ENCODE data around the gene EBLN1.

Gene EBLN1

DNA sequence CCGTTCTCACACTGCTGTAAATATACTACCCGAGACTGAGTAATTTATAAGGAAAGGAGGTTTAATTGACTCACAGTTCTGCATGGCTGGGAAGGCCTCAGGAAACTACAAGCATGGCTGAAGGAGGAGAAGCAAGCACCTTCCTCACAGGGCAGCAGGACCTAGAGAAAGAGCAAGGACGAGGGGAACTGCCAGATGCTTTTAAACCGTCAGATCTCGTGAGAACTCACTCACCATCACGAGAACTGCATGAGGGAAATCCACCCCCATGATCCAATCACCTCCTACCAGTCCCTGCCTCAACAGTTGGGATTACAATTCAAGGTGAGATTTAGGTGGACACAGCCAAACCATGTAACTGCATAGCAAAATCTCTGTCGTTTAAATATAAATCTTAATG lies at the start of gene EBLN1:
Gene EBLN1 (minus strand): TSS at position 174 of the 400 bp plus-strand sequence. CDS start 8,032 bp downstream, outside the sequence.
- Histone ChIP-seq H3K4me3 (ENCODE audit: low read depth in 1 of 2, low read length in 2 of 2) (no peak within 1 kb of the TSS), H3K27ac (ENCODE audit: low read length) (no peak within 1 kb of the TSS), H3K4me1 (ENCODE audit: control insufficient read depth in 1 of 2, insufficient read depth in 2 of 2, low read length in 2 of 2) (no peaks in the 10 kb centered on the region), H3K27me3 (ENCODE audit: low read depth, low read length) (no peaks in the 10 kb centered on the region), H3K36me3 (ENCODE audit: control insufficient read depth in 1 of 2, insufficient read depth in 2 of 2, low read length in 2 of 2) (no peaks in the 10 kb centered on the region), H3K9me3 (ENCODE audit: control insufficient read depth in 1 of 2, low read length in 2 of 2) (no peaks in the 10 kb centered on the region)

DNA sequence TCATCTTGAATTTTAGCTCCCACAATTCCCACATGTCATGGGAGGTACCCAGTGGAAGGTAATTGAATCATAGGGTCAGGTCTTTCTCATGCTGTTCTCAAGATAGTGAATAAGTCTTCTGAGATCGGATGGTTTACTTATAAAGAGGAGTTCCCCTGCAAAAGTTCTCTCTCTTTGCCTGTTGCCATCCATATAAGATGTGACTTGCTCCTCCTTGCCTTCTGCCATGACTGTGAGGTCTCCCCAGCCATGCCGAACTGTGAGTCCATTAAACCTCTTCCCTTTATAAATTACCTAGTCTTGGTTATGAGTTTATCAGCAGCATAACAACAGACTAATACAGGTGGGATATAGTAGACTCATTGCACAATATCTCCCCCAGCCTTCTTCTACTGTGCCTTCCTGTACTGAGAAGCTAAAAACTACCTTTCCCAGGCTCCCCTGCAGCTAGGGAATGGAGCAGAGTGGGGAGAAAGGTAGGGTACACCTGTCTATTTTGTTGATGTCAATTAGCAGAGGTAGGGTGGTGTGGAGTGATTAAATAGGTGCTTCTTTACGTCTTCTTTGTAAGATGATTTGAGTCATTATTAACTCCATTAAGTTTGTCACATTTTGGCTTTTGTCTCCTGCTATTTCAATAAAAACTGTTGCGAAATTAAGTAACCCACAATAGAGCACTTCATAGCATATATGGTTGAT lies 48.2 kb upstream of the EBLN1 start:
- no peak overlapping the region for H3K4me3 ChIP-seq (ENCODE audit: low read depth in 1 of 2, low read length in 2 of 2)
- no peak overlapping the region for H3K27ac ChIP-seq (ENCODE audit: low read length)
- no peaks in the 10 kb centered on the region for H3K36me3 ChIP-seq (ENCODE audit: control insufficient read depth in 1 of 2, insufficient read depth in 2 of 2, low read length in 2 of 2)
- H3K9me3 ChIP-seq (ENCODE audit: control insufficient read depth in 1 of 2, low read length in 2 of 2): no peaks in the 10 kb centered on the region
- H3K4me1 ChIP-seq (ENCODE audit: control insufficient read depth in 1 of 2, insufficient read depth in 2 of 2, low read length in 2 of 2): no peaks in the 10 kb centered on the region
- no peaks in the 10 kb centered on the region for H3K27me3 ChIP-seq (ENCODE audit: low read depth, low read length)

DNA sequence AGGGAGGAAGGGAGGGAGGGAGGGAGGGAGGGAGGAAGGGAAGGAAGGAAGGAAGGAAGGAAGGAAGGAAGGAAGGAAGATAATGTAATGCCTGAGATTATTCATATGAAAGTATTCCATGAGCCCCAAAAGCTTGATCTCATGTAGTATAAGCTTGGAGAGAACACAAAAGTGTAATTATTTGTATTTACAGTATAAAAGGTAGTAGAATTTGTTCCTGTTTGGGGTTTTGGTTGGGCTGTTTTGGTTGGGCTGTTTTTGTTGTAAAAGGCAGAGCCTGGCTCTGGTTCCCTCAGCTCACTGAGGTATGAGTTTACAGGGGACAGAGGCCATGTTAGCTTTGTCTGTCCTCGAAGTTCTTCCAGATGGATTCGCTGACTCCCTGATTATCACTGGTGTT lies 45.3 kb upstream of the EBLN1 start:
- H3K36me3 ChIP-seq (ENCODE audit: control insufficient read depth in 1 of 2, insufficient read depth in 2 of 2, low read length in 2 of 2): no peaks in the 10 kb centered on the region
- no peak overlapping the region for H3K27ac ChIP-seq (ENCODE audit: low read length)
- H3K27me3 ChIP-seq (ENCODE audit: low read depth, low read length): no peaks in the 10 kb centered on the region
- H3K4me3 ChIP-seq (ENCODE audit: low read depth in 1 of 2, low read length in 2 of 2): no peak overlapping the region
- no peaks in the 10 kb centered on the region for H3K9me3 ChIP-seq (ENCODE audit: control insufficient read depth in 1 of 2, low read length in 2 of 2)
- H3K4me1 ChIP-seq (ENCODE audit: control insufficient read depth in 1 of 2, insufficient read depth in 2 of 2, low read length in 2 of 2): no peaks in the 10 kb centered on the region

DNA sequence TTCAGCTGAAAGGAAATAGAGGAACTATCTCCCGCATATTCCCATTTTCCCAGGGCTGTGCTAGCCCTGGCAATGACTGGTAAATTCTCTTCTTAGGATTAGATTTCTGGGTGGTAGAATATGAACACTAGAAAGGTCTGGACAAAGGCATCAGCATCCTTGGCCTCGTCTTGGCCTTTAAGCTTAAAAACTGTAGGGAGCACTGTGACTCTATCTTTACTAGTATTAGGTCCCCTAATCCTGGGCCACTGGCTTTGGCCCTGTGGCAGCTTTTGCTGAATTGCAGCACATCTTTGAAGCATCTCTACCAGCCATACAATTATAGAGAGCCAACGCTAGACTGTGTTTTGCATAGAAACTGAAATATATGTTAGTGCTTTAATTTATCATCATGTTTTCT lies 41.5 kb upstream of the EBLN1 start:
- Histone ChIP-seq H3K27me3 (ENCODE audit: low read depth, low read length) (no peaks in the 10 kb centered on the region), H3K4me1 (ENCODE audit: control insufficient read depth in 1 of 2, insufficient read depth in 2 of 2, low read length in 2 of 2) (no peaks in the 10 kb centered on the region), H3K27ac (ENCODE audit: low read length) (no peak overlapping the region), H3K36me3 (ENCODE audit: control insufficient read depth in 1 of 2, insufficient read depth in 2 of 2, low read length in 2 of 2) (no peaks in the 10 kb centered on the region), H3K4me3 (ENCODE audit: low read depth in 1 of 2, low read length in 2 of 2) (no peak overlapping the region), H3K9me3 (ENCODE audit: control insufficient read depth in 1 of 2, low read length in 2 of 2) (no peaks in the 10 kb centered on the region)

DNA sequence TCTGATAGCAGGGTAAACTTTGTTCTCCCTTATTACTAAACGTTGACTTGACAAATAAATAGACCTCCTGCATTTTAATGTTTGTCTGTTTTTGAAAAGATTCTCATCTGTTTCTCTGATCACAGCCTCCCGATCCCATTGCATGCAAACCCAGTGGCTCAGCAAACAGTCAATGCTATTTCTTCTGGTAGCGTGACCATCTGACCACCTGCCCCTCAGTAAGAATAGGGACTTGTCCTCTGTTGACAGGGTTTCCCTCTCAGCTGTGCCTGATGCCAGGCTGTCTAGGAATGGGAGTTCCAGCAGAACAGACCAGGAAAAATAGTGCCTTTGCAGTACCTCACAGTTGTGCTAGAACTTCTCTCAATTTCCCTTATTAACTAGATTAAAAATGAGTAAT lies 40.7 kb upstream of the EBLN1 start:
- Histone ChIP-seq H3K27me3 (ENCODE audit: low read depth, low read length) (no peaks in the 10 kb centered on the region), H3K4me1 (ENCODE audit: control insufficient read depth in 1 of 2, insufficient read depth in 2 of 2, low read length in 2 of 2) (peaks cover 0 to 1% of the 10 kb centered on the region in 2 donors), H3K36me3 (ENCODE audit: control insufficient read depth in 1 of 2, insufficient read depth in 2 of 2, low read length in 2 of 2) (no peaks in the 10 kb centered on the region), H3K27ac (ENCODE audit: low read length) (no peak overlapping the region), H3K9me3 (ENCODE audit: control insufficient read depth in 1 of 2, low read length in 2 of 2) (no peaks in the 10 kb centered on the region), H3K4me3 (ENCODE audit: low read depth in 1 of 2, low read length in 2 of 2) (no peak overlapping the region)

DNA sequence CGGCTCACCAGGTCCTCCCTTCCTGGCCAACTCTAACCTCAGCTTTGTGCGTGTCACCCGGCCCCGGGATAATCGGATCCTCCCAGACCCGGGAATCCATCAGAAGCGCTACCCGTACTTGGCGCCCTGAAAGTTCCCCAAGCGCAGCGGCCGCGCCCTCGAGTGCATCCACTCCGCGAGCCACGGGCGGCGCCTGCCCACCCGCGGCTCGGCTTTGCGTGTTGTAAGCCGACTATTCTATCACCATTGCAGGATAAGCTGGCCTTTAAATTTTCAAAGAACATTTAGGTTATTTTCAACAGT lies 35.7 kb upstream of the EBLN1 start:
- H3K36me3 ChIP-seq (ENCODE audit: control insufficient read depth in 1 of 2, insufficient read depth in 2 of 2, low read length in 2 of 2): no peaks in the 10 kb centered on the region
- peak overlapping the region; percentile 99 for H3K27ac ChIP-seq (ENCODE audit: low read length)
- peaks cover 0 to 8% of the 10 kb centered on the region in 2 donors for H3K4me1 ChIP-seq (ENCODE audit: control insufficient read depth in 1 of 2, insufficient read depth in 2 of 2, low read length in 2 of 2)
- H3K27me3 ChIP-seq (ENCODE audit: low read depth, low read length): no peaks in the 10 kb centered on the region
- no peaks in the 10 kb centered on the region for H3K9me3 ChIP-seq (ENCODE audit: control insufficient read depth in 1 of 2, low read length in 2 of 2)
- H3K4me3 ChIP-seq (ENCODE audit: low read depth in 1 of 2, low read length in 2 of 2): peak overlapping the region; percentile 88 to 95

DNA sequence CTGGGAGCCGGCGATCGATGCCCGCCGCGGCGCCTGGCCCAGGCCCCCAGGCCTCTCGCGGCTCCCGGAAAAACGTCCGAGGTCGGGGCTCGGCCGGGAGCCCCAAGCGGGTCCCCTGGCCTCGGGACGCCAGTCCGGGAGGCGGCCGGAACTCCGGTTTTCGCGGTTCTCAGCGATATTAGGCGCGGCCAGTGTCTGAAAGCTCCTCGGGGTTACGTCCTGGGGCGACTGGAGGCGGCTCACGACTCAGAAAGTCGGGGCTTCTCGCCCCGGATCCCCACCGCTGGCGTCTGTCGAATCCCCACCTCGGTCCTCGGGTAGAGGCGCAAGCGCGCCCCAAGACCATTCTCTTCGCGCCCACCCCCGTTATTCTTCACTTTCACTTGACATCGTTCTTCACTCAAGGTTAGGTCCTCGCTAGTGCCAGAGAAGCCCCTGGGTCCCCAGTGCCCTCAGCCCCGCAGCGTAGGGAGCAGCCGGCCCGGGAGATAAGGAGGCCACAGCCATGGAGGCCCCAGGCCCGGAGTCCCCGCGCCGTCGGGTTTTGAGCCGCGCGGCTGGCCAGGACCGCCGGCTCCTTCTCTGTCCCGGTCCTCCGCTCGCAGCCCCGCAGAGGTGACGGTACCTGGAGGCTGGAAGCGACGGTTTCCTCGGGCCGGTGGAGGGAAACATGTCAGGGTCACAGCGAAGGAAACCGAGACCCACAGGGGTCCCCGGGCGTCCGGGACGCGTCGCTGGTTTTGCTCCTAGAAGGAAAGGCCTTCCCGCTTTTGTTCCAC lies 35.2 kb upstream of the EBLN1 start:
- H3K27me3 ChIP-seq (ENCODE audit: low read depth, low read length): no peaks in the 10 kb centered on the region
- peak overlapping the region; percentile 99 for H3K27ac ChIP-seq (ENCODE audit: low read length)
- no peaks in the 10 kb centered on the region for H3K36me3 ChIP-seq (ENCODE audit: control insufficient read depth in 1 of 2, insufficient read depth in 2 of 2, low read length in 2 of 2)
- peaks cover 0 to 8% of the 10 kb centered on the region in 2 donors for H3K4me1 ChIP-seq (ENCODE audit: control insufficient read depth in 1 of 2, insufficient read depth in 2 of 2, low read length in 2 of 2)
- peak overlapping the region; percentile 88 to 95 for H3K4me3 ChIP-seq (ENCODE audit: low read depth in 1 of 2, low read length in 2 of 2)
- H3K9me3 ChIP-seq (ENCODE audit: control insufficient read depth in 1 of 2, low read length in 2 of 2): no peaks in the 10 kb centered on the region

DNA sequence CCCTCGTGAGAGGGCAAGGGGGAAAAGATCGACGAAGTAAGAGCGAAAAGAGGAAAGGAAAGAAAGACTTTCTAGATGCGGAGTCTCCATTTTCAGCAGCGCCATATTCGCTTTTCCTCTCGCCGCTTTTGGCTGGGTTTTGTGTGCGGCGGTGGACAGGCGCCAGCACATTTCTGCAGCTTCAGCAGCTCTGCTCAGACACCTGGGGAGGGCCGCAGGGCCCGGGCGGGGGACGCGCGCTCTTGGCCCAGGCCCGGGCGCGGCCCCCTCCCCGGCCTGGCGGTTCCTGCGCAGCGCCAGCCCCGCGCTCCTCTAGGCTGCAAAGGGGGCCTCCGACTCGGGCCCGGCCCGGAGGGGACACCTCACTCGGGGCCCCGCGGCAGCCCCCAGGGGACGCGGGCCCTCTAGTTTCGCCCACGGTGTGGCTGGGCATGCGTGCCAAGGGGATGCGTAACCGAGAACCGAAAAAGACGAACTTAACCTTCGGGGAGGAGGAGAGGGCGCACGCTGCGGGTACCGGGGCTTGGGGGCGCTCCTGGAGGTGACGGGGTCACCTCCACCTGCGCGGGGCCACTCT lies 34.5 kb upstream of the EBLN1 start:
- peaks cover 0 to 8% of the 10 kb centered on the region in 2 donors for H3K4me1 ChIP-seq (ENCODE audit: control insufficient read depth in 1 of 2, insufficient read depth in 2 of 2, low read length in 2 of 2)
- peak overlapping the region; percentile 88 to 95 for H3K4me3 ChIP-seq (ENCODE audit: low read depth in 1 of 2, low read length in 2 of 2)
- H3K27ac ChIP-seq (ENCODE audit: low read length): peak overlapping the region; percentile 99
- H3K27me3 ChIP-seq (ENCODE audit: low read depth, low read length): no peaks in the 10 kb centered on the region
- H3K9me3 ChIP-seq (ENCODE audit: control insufficient read depth in 1 of 2, low read length in 2 of 2): no peaks in the 10 kb centered on the region
- no peaks in the 10 kb centered on the region for H3K36me3 ChIP-seq (ENCODE audit: control insufficient read depth in 1 of 2, insufficient read depth in 2 of 2, low read length in 2 of 2)

DNA sequence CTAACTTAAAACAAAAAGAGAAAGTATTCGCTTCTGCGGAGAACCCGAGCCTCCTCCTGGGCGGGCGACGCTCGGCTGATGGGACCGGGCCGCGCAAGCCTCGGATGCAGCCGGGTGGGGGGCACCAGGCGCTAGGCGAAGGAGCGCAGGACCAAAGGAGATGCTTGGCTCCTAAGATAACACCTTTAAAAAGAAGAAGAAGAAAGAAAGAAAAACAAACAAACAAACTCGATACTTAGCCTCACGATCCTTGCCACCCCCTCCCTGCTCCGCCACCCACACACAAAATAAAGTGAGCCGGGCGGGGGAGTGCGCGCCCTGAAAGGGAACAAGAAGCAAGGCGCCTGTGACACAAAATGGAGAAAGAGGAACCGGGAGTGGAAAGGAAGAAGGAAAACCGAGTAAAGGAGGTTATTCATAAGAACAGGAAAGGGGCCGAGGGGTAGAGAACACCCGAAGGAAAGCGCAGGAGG lies 34.0 kb upstream of the EBLN1 start:
- H3K4me1 ChIP-seq (ENCODE audit: control insufficient read depth in 1 of 2, insufficient read depth in 2 of 2, low read length in 2 of 2): peaks cover 0 to 8% of the 10 kb centered on the region in 2 donors

DNA sequence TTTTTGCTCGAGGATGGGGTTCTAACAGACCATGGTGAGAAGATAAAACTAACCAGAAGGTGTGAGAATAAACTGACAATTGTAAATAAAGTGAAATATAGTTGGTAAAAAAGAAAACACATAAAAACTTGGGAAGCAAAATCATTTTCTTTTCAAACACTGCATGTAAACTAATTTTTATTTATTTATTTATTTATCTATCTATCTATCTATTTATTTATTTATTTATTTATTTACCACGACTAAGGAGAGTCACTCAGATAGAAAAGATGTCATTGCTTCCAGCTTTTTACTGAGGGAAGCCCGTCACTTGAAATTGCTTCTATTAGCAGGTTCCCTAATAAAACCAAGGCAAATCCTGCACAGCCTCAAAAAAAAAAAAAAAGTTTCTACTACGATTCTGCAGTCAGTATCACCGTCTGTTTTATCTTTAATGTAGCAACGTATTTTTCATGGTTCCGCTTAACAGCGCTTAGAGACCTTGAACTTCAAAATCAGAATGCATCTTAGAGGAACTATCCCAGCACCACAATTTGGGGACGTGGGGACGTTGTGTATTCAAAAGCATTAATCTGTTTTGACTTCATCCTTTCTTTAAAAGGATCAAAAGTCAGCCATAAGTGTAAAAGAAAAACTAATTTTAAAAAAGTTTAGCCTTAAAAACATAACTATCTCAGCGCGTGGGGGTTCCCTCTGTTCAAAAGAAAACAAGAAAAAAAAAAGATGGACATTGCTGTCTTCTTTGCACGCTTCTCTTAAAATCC lies 33.3 kb upstream of the EBLN1 start:
- H3K4me1 ChIP-seq (ENCODE audit: control insufficient read depth in 1 of 2, insufficient read depth in 2 of 2, low read length in 2 of 2): peaks cover 0 to 8% of the 10 kb centered on the region in 2 donors
- H3K36me3 ChIP-seq (ENCODE audit: control insufficient read depth in 1 of 2, insufficient read depth in 2 of 2, low read length in 2 of 2): peaks cover 0 to 4% of the 10 kb centered on the region in 2 donors
- no peaks in the 10 kb centered on the region for H3K27me3 ChIP-seq (ENCODE audit: low read depth, low read length)
- H3K4me3 ChIP-seq (ENCODE audit: low read depth in 1 of 2, low read length in 2 of 2): peak overlapping the region; percentile 88 to 95
- H3K27ac ChIP-seq (ENCODE audit: low read length): peak overlapping the region; percentile 99
- no peaks in the 10 kb centered on the region for H3K9me3 ChIP-seq (ENCODE audit: control insufficient read depth in 1 of 2, low read length in 2 of 2)

More for the DNA sequence above, 34.0 kb upstream of the EBLN1 start:
- Histone ChIP-seq H3K4me3 (ENCODE audit: low read depth in 1 of 2, low read length in 2 of 2) (peak overlapping the region; percentile 88 to 95), H3K27ac (ENCODE audit: low read length) (peak overlapping the region; percentile 99), H3K27me3 (ENCODE audit: low read depth, low read length) (no peaks in the 10 kb centered on the region), H3K36me3 (ENCODE audit: control insufficient read depth in 1 of 2, insufficient read depth in 2 of 2, low read length in 2 of 2) (peaks cover 0 to 1% of the 10 kb centered on the region in 2 donors), H3K9me3 (ENCODE audit: control insufficient read depth in 1 of 2, low read length in 2 of 2) (no peaks in the 10 kb centered on the region)

DNA sequence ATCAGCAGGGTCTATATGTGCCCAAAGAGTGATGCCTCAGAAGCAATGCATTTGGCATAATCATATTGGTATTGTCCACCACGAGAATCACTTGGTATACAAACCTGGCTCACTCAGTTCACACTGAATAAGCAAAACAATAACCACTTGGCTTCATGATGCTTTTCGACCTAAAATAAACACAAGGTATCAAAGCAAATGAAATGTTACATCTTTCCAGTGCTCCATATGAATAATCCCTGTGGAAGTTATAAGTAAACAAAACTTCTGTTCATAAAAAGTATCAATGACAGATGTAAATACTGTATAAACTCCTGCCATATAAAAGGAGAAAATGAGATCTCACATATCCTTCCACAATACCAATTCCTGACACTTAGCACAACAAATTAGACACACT lies 29.8 kb upstream of the EBLN1 start:
- peaks cover 0 to 4% of the 10 kb centered on the region in 2 donors for H3K36me3 ChIP-seq (ENCODE audit: control insufficient read depth in 1 of 2, insufficient read depth in 2 of 2, low read length in 2 of 2)
- H3K4me3 ChIP-seq (ENCODE audit: low read depth in 1 of 2, low read length in 2 of 2): no peak overlapping the region
- H3K9me3 ChIP-seq (ENCODE audit: control insufficient read depth in 1 of 2, low read length in 2 of 2): no peaks in the 10 kb centered on the region
- peaks cover 0 to 5% of the 10 kb centered on the region in 2 donors for H3K4me1 ChIP-seq (ENCODE audit: control insufficient read depth in 1 of 2, insufficient read depth in 2 of 2, low read length in 2 of 2)
- H3K27ac ChIP-seq (ENCODE audit: low read length): no peak overlapping the region
- no peaks in the 10 kb centered on the region for H3K27me3 ChIP-seq (ENCODE audit: low read depth, low read length)
